Jurkat, Clone E6-1 (cell line): Measurements from ENCODE around the gene BUD31.
"Not testable (repeated sequence)": the region's sequence is repeated elsewhere in the genome, so short reads cannot be mapped to it uniquely, and the experiment has no call there.

Experiments used
- DNase-seq: peaks from one replicate; pipeline ENCODE4 v3.0.0-alpha.2; 2011; ENCODE audit warnings: low read depth, low spot score
- H3K4me3 ChIP-seq: 2 replicates; pipeline ENCODE4 v1.5.1; 2011; ENCODE audit warnings: mild to moderate bottlenecking, low read length, control low read depth, moderate library complexity

Gene BUD31

GRCh38 chr7:99395616-99396327, 13.0 kb upstream of the BUD31 start:
- H3K4me3 ChIP-seq = no peak overlapping the region
- no peak for DNase-seq

GRCh38 chr7:99396418-99397296, 12.1 kb upstream of the BUD31 start:
- no peak for DNase-seq
- no peak overlapping the region for H3K4me3 ChIP-seq

- no peak for DNase-seq
- no peak overlapping the region for H3K4me3 ChIP-seq
These were observed 11.3 kb upstream of the BUD31 start for GRCh38 chr7:99397297-99397983.

- DNase-seq = no peak
- H3K4me3 ChIP-seq = no peak overlapping the region
These were observed 9.8 kb upstream of the BUD31 start for GRCh38 chr7:99398891-99399445.

GRCh38 chr7:99399597-99399996, 9.2 kb upstream of the BUD31 start:
- no peak for DNase-seq
- H3K4me3 ChIP-seq = no peak overlapping the region

GRCh38 chr7:99402854-99403253, 5.9 kb upstream of the BUD31 start:
- no peak overlapping the region for H3K4me3 ChIP-seq
- DNase-seq = no peak

GRCh38 chr7:99403764-99404163, 5.0 kb upstream of the BUD31 start:
- DNase-seq = no peak
- H3K4me3 ChIP-seq = no peak overlapping the region

GRCh38 chr7:99404235-99404976, 4.4 kb upstream of the BUD31 start:
- H3K4me3 ChIP-seq = no peak overlapping the region
- DNase-seq = no peak

- H3K4me3 ChIP-seq = no peak overlapping the region
- DNase-seq = no peak
These were observed 3.8 kb upstream of the BUD31 start for GRCh38 chr7:99404977-99405320.

GRCh38 chr7:99406557-99406956, 2.2 kb upstream of the BUD31 start:
- peak; percentile 55 for DNase-seq
- peak overlapping the region; percentile 99 for H3K4me3 ChIP-seq

- no peak for DNase-seq
- peak overlapping the region; percentile 99 for H3K4me3 ChIP-seq
These were observed 844 bp upstream of the BUD31 start for GRCh38 chr7:99407872-99408378.

GRCh38 chr7:99409192-99409572, 413 bp downstream of the BUD31 start:
- peak overlapping the region; percentile 99 for H3K4me3 ChIP-seq
- no peak for DNase-seq

- DNase-seq = no peak
- peak overlapping the region; percentile 99 for H3K4me3 ChIP-seq
These were observed 1.0 kb downstream of the BUD31 start for GRCh38 chr7:99409806-99410205.

GRCh38 chr7:99410635-99411034, 1.9 kb downstream of the BUD31 start:
- H3K4me3 ChIP-seq = no peak overlapping the region
- no peak for DNase-seq

GRCh38 chr7:99415513-99416127, 6.9 kb downstream of the BUD31 start:
- not testable (repeated sequence) for DNase-seq, H3K4me3 ChIP-seq

- H3K4me3 ChIP-seq = no peak overlapping the region
- no peak for DNase-seq
These were observed 9.5 kb downstream of the BUD31 start for GRCh38 chr7:99418260-99418659.

- H3K4me3 ChIP-seq = no peak overlapping the region
- no peak for DNase-seq
These were observed 10.7 kb downstream of the BUD31 start for GRCh38 chr7:99419323-99420021.

- no peak overlapping the region for H3K4me3 ChIP-seq
- DNase-seq = no peak
These were observed 11.4 kb downstream of the BUD31 start for GRCh38 chr7:99420213-99420612.
